Measurements from ENCODE around the gene PPP1R18. TPM values are rescaled to one million over a fixed set of nuclear protein-coding genes. Genes with fewer than 3 reads are reported as not detected.

Gene PPP1R18
- total and polyA plus RNA-seq, 9 of the 15 experiments (the other 6 are each of a cell fraction or from before 2014, with no cell fraction given), result 12.0 to 99.2 (median 42.6) TPM

- TF ChIP-seq, protein P1, sequence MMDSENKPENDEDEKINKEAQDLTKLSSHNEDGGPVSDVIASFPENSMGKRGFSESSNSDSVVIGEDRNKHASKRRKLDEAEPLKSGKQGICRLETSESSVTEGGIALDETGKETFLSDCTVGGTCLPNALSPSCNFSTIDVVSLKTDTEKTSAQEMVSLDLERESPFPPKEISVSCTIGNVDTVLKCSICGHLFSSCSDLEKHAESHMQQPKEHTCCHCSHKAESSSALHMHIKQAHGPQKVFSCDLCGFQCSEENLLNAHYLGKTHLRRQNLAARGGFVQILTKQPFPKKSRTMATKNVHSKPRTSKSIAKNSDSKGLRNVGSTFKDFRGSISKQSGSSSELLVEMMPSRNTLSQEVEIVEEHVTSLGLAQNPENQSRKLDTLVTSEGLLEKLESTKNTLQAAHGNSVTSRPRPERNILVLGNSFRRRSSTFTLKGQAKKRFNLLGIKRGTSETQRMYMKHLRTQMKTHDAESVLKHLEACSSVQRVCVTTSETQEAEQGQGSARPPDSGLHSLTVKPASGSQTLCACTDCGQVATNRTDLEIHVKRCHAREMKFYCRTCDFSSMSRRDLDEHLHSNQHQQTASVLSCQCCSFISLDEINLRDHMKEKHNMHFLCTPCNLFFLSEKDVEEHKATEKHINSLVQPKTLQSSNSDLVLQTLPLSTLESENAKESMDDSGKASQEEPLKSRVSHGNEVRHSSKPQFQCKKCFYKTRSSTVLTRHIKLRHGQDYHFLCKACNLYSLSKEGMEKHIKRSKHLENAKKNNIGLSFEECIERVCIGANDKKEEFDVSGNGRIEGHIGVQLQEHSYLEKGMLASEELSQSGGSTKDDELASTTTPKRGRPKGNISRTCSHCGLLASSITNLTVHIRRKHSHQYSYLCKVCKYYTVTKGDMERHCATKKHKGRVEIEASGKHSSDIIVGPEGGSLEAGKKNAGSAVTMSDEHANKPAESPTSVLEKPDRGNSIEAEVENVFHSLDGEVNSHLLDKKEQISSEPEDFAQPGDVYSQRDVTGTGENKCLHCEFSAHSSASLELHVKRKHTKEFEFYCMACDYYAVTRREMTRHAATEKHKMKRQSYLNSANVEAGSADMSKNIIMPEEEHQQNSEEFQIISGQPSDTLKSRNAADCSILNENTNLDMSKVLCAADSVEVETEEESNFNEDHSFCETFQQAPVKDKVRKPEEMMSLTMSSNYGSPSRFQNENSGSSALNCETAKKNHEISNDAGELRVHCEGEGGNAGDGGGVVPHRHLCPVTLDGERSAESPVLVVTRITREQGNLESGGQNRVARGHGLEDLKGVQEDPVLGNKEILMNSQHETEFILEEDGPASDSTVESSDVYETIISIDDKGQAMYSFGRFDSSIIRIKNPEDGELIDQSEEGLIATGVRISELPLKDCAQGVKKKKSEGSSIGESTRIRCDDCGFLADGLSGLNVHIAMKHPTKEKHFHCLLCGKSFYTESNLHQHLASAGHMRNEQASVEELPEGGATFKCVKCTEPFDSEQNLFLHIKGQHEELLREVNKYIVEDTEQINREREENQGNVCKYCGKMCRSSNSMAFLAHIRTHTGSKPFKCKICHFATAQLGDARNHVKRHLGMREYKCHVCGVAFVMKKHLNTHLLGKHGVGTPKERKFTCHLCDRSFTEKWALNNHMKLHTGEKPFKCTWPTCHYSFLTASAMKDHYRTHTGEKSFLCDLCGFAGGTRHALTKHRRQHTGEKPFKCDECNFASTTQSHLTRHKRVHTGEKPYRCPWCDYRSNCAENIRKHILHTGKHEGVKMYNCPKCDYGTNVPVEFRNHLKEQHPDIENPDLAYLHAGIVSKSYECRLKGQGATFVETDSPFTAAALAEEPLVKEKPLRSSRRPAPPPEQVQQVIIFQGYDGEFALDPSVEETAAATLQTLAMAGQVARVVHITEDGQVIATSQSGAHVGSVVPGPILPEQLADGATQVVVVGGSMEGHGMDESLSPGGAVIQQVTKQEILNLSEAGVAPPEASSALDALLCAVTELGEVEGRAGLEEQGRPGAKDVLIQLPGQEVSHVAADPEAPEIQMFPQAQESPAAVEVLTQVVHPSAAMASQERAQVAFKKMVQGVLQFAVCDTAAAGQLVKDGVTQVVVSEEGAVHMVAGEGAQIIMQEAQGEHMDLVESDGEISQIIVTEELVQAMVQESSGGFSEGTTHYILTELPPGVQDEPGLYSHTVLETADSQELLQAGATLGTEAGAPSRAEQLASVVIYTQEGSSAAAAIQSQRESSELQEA (IDR thresholded peaks at IDR 0.05; ENCODE audit: low read depth), result 0 out of 2 replicates have a peak, but pooled peaks have one; percentile 6
- TF ChIP-seq TEAD2 (tag; IDR thresholded peaks at IDR 0.05), result 0 out of 2 replicates have a peak, but pooled peaks have one; percentile 37
- TF ChIP-seq ZNF133 (CRISPR knock-in tag; IDR thresholded peaks at IDR 0.05), result no peak
- TF ChIP-seq, protein P2, sequence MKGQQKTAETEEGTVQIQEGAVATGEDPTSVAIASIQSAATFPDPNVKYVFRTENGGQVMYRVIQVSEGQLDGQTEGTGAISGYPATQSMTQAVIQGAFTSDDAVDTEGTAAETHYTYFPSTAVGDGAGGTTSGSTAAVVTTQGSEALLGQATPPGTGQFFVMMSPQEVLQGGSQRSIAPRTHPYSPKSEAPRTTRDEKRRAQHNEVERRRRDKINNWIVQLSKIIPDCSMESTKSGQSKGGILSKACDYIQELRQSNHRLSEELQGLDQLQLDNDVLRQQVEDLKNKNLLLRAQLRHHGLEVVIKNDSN (CRISPR knock-in tag; IDR thresholded peaks at IDR 0.05), result no peak
- TF ChIP-seq BRD9 (IDR thresholded peaks at IDR 0.05; ENCODE audit: low read depth, partially characterized antibody), result peak; percentile 36
- TF ChIP-seq PCBP1 (IDR thresholded peaks at IDR 0.05; ENCODE audit: low read depth, low read length, poor library complexity, severe bottlenecking), result no peak
- no peak for TF ChIP-seq ZNF184 (CRISPR knock-in tag; IDR thresholded peaks at IDR 0.05)
- TF ChIP-seq TARDBP (IDR thresholded peaks at IDR 0.05), result no peak
- no peak for TF ChIP-seq ZFPM2 (CRISPR knock-in tag; IDR thresholded peaks at IDR 0.05)
- TF ChIP-seq RB1 (IDR thresholded peaks at IDR 0.05; ENCODE audit: low read depth), result 0 out of 2 replicates have a peak, but pooled peaks have one; percentile 22
- TF ChIP-seq TEAD1 (CRISPR knock-in tag; IDR thresholded peaks at IDR 0.05), result no peak
- no peak for TF ChIP-seq FOXJ2 (tag; IDR thresholded peaks at IDR 0.05)
- TF ChIP-seq, protein P3, sequence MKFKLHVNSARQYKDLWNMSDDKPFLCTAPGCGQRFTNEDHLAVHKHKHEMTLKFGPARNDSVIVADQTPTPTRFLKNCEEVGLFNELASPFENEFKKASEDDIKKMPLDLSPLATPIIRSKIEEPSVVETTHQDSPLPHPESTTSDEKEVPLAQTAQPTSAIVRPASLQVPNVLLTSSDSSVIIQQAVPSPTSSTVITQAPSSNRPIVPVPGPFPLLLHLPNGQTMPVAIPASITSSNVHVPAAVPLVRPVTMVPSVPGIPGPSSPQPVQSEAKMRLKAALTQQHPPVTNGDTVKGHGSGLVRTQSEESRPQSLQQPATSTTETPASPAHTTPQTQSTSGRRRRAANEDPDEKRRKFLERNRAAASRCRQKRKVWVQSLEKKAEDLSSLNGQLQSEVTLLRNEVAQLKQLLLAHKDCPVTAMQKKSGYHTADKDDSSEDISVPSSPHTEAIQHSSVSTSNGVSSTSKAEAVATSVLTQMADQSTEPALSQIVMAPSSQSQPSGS (CRISPR knock-in tag; IDR thresholded peaks at IDR 0.05), result no peak
- TF ChIP-seq, protein P4, sequence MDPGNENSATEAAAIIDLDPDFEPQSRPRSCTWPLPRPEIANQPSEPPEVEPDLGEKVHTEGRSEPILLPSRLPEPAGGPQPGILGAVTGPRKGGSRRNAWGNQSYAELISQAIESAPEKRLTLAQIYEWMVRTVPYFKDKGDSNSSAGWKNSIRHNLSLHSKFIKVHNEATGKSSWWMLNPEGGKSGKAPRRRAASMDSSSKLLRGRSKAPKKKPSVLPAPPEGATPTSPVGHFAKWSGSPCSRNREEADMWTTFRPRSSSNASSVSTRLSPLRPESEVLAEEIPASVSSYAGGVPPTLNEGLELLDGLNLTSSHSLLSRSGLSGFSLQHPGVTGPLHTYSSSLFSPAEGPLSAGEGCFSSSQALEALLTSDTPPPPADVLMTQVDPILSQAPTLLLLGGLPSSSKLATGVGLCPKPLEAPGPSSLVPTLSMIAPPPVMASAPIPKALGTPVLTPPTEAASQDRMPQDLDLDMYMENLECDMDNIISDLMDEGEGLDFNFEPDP (CRISPR knock-in tag; IDR thresholded peaks at IDR 0.05), result no peak
- TF ChIP-seq ZNF24 (IDR thresholded peaks at IDR 0.05), result no peak
These were observed 4.0 kb downstream of the PPP1R18 start (continued) for GRCh38 chr6:30682143-30683117.
